HEK293 (cell line): Measurements from ENCODE around the gene LMOD1.

Experiments used
- CTCF ChIA-PET: fragments of 350-600 bp; formaldehyde crosslinking; extraction: SDS; loops from one replicate; lab custom pipeline; 2021; ENCODE audit warnings: antibody characterized with exemption; lab: Yijun Ruan, JAX
- POLR2A ChIA-PET: fragments of 300-600 bp; formaldehyde crosslinking; extraction: SDS; loops from one replicate; lab custom pipeline; 2020; ENCODE audit warnings: antibody characterized with exemption, inconsistent platforms; lab: Yijun Ruan, JAX
- H3K27ac ChIP-seq: fragments of 200-500 bp; sonication (Bioruptor generic); 2 replicates; pipeline ENCODE4 v1.5.1; 2014; ENCODE audit warnings: low read depth, low read length, control low read depth, inconsistent platforms; ENCODE audit errors: extremely low read depth
- H3K36me3 ChIP-seq, 2 experiments: fragments of 200-500 bp in 1 of 2; sonication (Bioruptor generic) in 1 of 2; 1 replicate in 1 of 2; 2 replicates in 1 of 2; pipeline ENCODE4 v1.5.1; 2014 to 2017; ENCODE audit warnings: inconsistent platforms in 2 of 2, low read length in 2 of 2; ENCODE audit not compliant: control insufficient read depth in 2 of 2, insufficient read depth in 1 of 2
- H3K4me1 ChIP-seq: fragments of 200-500 bp; sonication (Bioruptor generic); 2 replicates; pipeline ENCODE4 v1.5.1; 2014; ENCODE audit warnings: mild to moderate bottlenecking, low read length, inconsistent platforms; ENCODE audit not compliant: control insufficient read depth, insufficient read depth
- H3K4me3 ChIP-seq: 2 replicates; pipeline ENCODE4 v1.5.1; 2011; ENCODE audit warnings: low read depth, mild to moderate bottlenecking, control low read depth, low read length, moderate library complexity
- H3K9me3 ChIP-seq: fragments of 200-500 bp; sonication (Bioruptor generic); 2 replicates; pipeline ENCODE4 v1.5.1; 2014; ENCODE audit warnings: low read depth, low read length, inconsistent platforms; ENCODE audit not compliant: control insufficient read depth, insufficient read depth
- AEBP2 ChIP-seq: fragments of 450-650 bp; formaldehyde crosslinking; IDR thresholded peaks from 2 replicates; pipeline ENCODE4 v1.5.1; 2016; ENCODE audit warnings: missing biosample characterization, missing genetic modification characterization, borderline replicate concordance
- GFI1B ChIP-seq: fragments of 450-650 bp; formaldehyde crosslinking; IDR thresholded peaks from 2 replicates; pipeline ENCODE4 v1.5.1; 2016; ENCODE audit warnings: missing biosample characterization, missing genetic modification characterization
- HOXC10 ChIP-seq: sonication (generic); formaldehyde crosslinking; IDR thresholded peaks from 2 replicates; pipeline ENCODE4 v1.8.1; 2023; ENCODE audit warnings: mild to moderate bottlenecking, missing genetic modification reagents
- KLF9 ChIP-seq: fragments of 450-650 bp; formaldehyde crosslinking; IDR thresholded peaks from 2 replicates; pipeline ENCODE4 v1.5.1; 2016; ENCODE audit warnings: missing biosample characterization, missing genetic modification characterization, low read depth
- OSR2 ChIP-seq: fragments of 450-650 bp; formaldehyde crosslinking; IDR thresholded peaks from 2 replicates; pipeline ENCODE4 v1.5.1; 2016; ENCODE audit warnings: missing biosample characterization, missing genetic modification characterization
- PBX3 ChIP-seq: sonication (generic); formaldehyde crosslinking; IDR thresholded peaks from 2 replicates; pipeline ENCODE4 v1.8.1; 2022; ENCODE audit warnings: mild to moderate bottlenecking, moderate library complexity, missing genetic modification reagents
- PRDM1 ChIP-seq: fragments of 450-650 bp; formaldehyde crosslinking; IDR thresholded peaks from 2 replicates; pipeline ENCODE4; 2016; ENCODE audit warnings: missing biosample characterization, missing genetic modification characterization
- ZBTB10 ChIP-seq: fragments of 450-650 bp; formaldehyde crosslinking; IDR thresholded peaks from 2 replicates; pipeline ENCODE4 v1.5.1; 2016; ENCODE audit warnings: missing biosample characterization, missing genetic modification characterization
- ZBTB17 ChIP-seq: fragments of 450-650 bp; formaldehyde crosslinking; IDR thresholded peaks from 2 replicates; pipeline ENCODE4 v1.5.1; 2016; ENCODE audit warnings: missing biosample characterization, missing genetic modification characterization
- ZNF10 ChIP-seq: fragments of 450-650 bp; formaldehyde crosslinking; IDR thresholded peaks from 2 replicates; pipeline ENCODE4 v1.5.1; 2017; ENCODE audit warnings: missing biosample characterization, missing genetic modification characterization
- ZNF157 ChIP-seq: fragments of 450-650 bp; formaldehyde crosslinking; IDR thresholded peaks from 2 replicates; pipeline ENCODE4 v1.5.1; 2016; ENCODE audit warnings: missing biosample characterization, missing genetic modification characterization
- ZNF175 ChIP-seq: fragments of 450-650 bp; formaldehyde crosslinking; IDR thresholded peaks from 2 replicates; pipeline ENCODE4 v1.5.1; 2016; ENCODE audit warnings: missing biosample characterization, missing genetic modification characterization
- ZNF202 ChIP-seq: fragments of 450-650 bp; formaldehyde crosslinking; IDR thresholded peaks from 2 replicates; pipeline ENCODE4 v1.5.1; 2016; ENCODE audit warnings: missing biosample characterization, missing genetic modification characterization, borderline replicate concordance
- ZNF223 ChIP-seq: fragments of 450-650 bp; formaldehyde crosslinking; IDR thresholded peaks from 2 replicates; pipeline ENCODE4 v1.5.1; 2016; ENCODE audit warnings: missing biosample characterization, missing genetic modification characterization
- ZNF292 ChIP-seq: fragments of 450-650 bp; formaldehyde crosslinking; IDR thresholded peaks from 2 replicates; pipeline ENCODE4 v1.5.1; 2016; ENCODE audit warnings: low read depth, missing biosample characterization, missing genetic modification characterization, borderline replicate concordance
- ZNF335 ChIP-seq: fragments of 450-650 bp; formaldehyde crosslinking; conservative IDR thresholded peaks from 2 replicates; pipeline ENCODE4 v1.5.1; 2016; ENCODE audit warnings: missing biosample characterization, missing genetic modification characterization
- ZNF354C ChIP-seq: fragments of 450-650 bp; formaldehyde crosslinking; IDR thresholded peaks from 2 replicates; pipeline ENCODE4 v1.5.1; 2016; ENCODE audit warnings: missing biosample characterization, missing genetic modification characterization, low read depth, borderline replicate concordance
- ZNF366 ChIP-seq: fragments of 450-650 bp; formaldehyde crosslinking; conservative IDR thresholded peaks from 2 replicates; pipeline ENCODE4 v1.5.1; 2016; ENCODE audit warnings: missing biosample characterization, missing genetic modification characterization
- ZNF433 ChIP-seq: fragments of 450-650 bp; formaldehyde crosslinking; IDR thresholded peaks from 2 replicates; pipeline ENCODE4 v1.5.1; 2016; ENCODE audit warnings: missing biosample characterization, missing genetic modification characterization, low read depth
- ZNF48 ChIP-seq: fragments of 450-650 bp; formaldehyde crosslinking; IDR thresholded peaks from 2 replicates; pipeline ENCODE4 v1.5.1; 2016; ENCODE audit warnings: missing biosample characterization, missing genetic modification characterization
- ZNF501 ChIP-seq: fragments of 450-650 bp; formaldehyde crosslinking; IDR thresholded peaks from 2 replicates; pipeline ENCODE4 v1.5.1; 2016; ENCODE audit warnings: missing biosample characterization, missing genetic modification characterization
- ZNF529 ChIP-seq: fragments of 450-650 bp; formaldehyde crosslinking; IDR thresholded peaks from 2 replicates; pipeline ENCODE4 v1.5.1; 2017; ENCODE audit warnings: missing genetic modification characterization, missing biosample characterization; ENCODE audit not compliant: insufficient replicate concordance
- ZNF548 ChIP-seq: fragments of 450-650 bp; formaldehyde crosslinking; IDR thresholded peaks from 2 replicates; pipeline ENCODE4 v1.5.1; 2016; ENCODE audit warnings: missing biosample characterization, missing genetic modification characterization
- ZNF558 ChIP-seq: fragments of 450-650 bp; formaldehyde crosslinking; IDR thresholded peaks from 2 replicates; pipeline ENCODE4 v1.5.1; 2016; ENCODE audit warnings: missing biosample characterization, missing genetic modification characterization
- ZNF585B ChIP-seq: fragments of 450-650 bp; formaldehyde crosslinking; IDR thresholded peaks from 2 replicates; pipeline ENCODE4 v1.5.1; 2016; ENCODE audit warnings: missing biosample characterization, missing genetic modification characterization
- ZNF600 ChIP-seq: fragments of 450-650 bp; formaldehyde crosslinking; IDR thresholded peaks from 2 replicates; pipeline ENCODE4 v1.5.1; 2016; ENCODE audit warnings: missing biosample characterization, missing genetic modification characterization
- ZNF629 ChIP-seq: fragments of 450-650 bp; formaldehyde crosslinking; IDR thresholded peaks from 2 replicates; pipeline ENCODE4 v1.5.1; 2017; ENCODE audit warnings: missing biosample characterization, missing genetic modification characterization
- ZNF660 ChIP-seq: fragments of 450-650 bp; IDR thresholded peaks from 2 replicates; pipeline ENCODE4 v1.5.1; 2018; ENCODE audit warnings: missing biosample characterization, mild to moderate bottlenecking, missing genetic modification characterization
- ZNF791 ChIP-seq: fragments of 450-650 bp; formaldehyde crosslinking; IDR thresholded peaks from 2 replicates; pipeline ENCODE4 v1.5.1; 2016; ENCODE audit warnings: missing biosample characterization, missing genetic modification characterization
- ZNF792 ChIP-seq: fragments of 450-650 bp; formaldehyde crosslinking; IDR thresholded peaks from 2 replicates; pipeline ENCODE4 v1.5.1; 2016; ENCODE audit warnings: missing biosample characterization, missing genetic modification characterization
- ZNF830 ChIP-seq: fragments of 450-650 bp; IDR thresholded peaks from 2 replicates; pipeline ENCODE4 v1.5.0; 2018; ENCODE audit warnings: missing biosample characterization, missing genetic modification characterization, low read depth, mild to moderate bottlenecking, moderate library complexity
- ZSCAN18 ChIP-seq: fragments of 450-650 bp; formaldehyde crosslinking; IDR thresholded peaks from 2 replicates; pipeline ENCODE4 v1.5.1; 2016; ENCODE audit warnings: missing biosample characterization, missing genetic modification characterization
- ZXDB ChIP-seq: fragments of 450-650 bp; formaldehyde crosslinking; IDR thresholded peaks from 2 replicates; pipeline ENCODE4 v1.5.1; 2016; ENCODE audit warnings: missing biosample characterization, missing genetic modification characterization

LMOD1 gene

GRCh38 chr1:201946224-201946908 lies at the start of gene LMOD1:
Gene LMOD1, minus strand, starts transcription at chr1:201946548. Its CDS starts 208 bp downstream, at chr1:201946340.
- H3K4me3 ChIP-seq: peak within 1 kb of the TSS; percentile 47
- no peaks in the 10 kb centered on the region for H3K4me1 ChIP-seq
- POLR2A ChIA-PET: interaction anchor here (0.7 to 2.5 kb wide), 7 partner anchors 9 to 97 kb away, joined by 3 to 16 read pairs (median 5); partner anchors contain the start of gene TIMM17A
- no peaks in the 10 kb centered on the region for H3K36me3 ChIP-seq
- CTCF ChIA-PET: interaction anchor here (0.6 to 2.9 kb wide), 12 partner anchors 11 to 1324 kb away, joined by 3 to 31 read pairs (median 4); no protein-coding TSS in a partner anchor
- no peaks in the 10 kb centered on the region for H3K9me3 ChIP-seq
- no peak within 1 kb of the TSS; the same call in 1 of the 2 replicates for H3K27ac ChIP-seq
- TF ChIP-seq PRDM1 (tag by site-specific recombination) (no peak), ZBTB10 (no peak), ZNF791 (tag by site-specific recombination) (no peak), ZNF157 (no peak), ZNF600 (tag by site-specific recombination) (peak; percentile 39; the same call in 1 of the 2 replicates), PBX3 (CRISPR knock-in tag) (no peak), OSR2 (tag by site-specific recombination) (no peak), ZNF558 (tag by site-specific recombination) (no peak), ZNF354C (tag by site-specific recombination) (no peak), ZNF335 (tag by site-specific recombination) (peak; percentile 68), ZNF366 (tag by site-specific recombination) (no peak), ZNF529 (tag by site-specific recombination) (no peak), ZXDB (peak; percentile 100), ZNF830 (tag by site-specific recombination) (no peak), ZNF501 (tag by site-specific recombination) (0 out of 2 replicates have a peak, but pooled peaks have one; percentile 29), ZNF223 (tag by site-specific recombination) (no peak), ZNF433 (tag by site-specific recombination) (no peak), ZNF10 (0 out of 2 replicates have a peak, but pooled peaks have one; percentile 27), ZNF660 (tag by site-specific recombination) (no peak), ZNF175 (tag by site-specific recombination) (no peak), ZSCAN18 (tag by site-specific recombination) (no peak), GFI1B (tag by site-specific recombination) (no peak), ZNF629 (tag by site-specific recombination) (peak; percentile 15; the same call in 1 of the 2 replicates), ZNF585B (tag by site-specific recombination) (no peak), ZBTB17 (tag by site-specific recombination) (0 out of 2 replicates have a peak, but pooled peaks have one; percentile 10), ZNF548 (tag by site-specific recombination) (no peak), AEBP2 (tag by site-specific recombination) (no peak), ZNF292 (tag by site-specific recombination) (no peak), HOXC10 (CRISPR knock-in tag) (no peak), ZNF48 (tag by site-specific recombination) (no peak), ZNF202 (no peak), ZNF792 (tag by site-specific recombination) (no peak), KLF9 (0 out of 2 replicates have a peak, but pooled peaks have one; percentile 13)
